ENCODE results near the gene PROX2.

PROX2 gene, protein sequence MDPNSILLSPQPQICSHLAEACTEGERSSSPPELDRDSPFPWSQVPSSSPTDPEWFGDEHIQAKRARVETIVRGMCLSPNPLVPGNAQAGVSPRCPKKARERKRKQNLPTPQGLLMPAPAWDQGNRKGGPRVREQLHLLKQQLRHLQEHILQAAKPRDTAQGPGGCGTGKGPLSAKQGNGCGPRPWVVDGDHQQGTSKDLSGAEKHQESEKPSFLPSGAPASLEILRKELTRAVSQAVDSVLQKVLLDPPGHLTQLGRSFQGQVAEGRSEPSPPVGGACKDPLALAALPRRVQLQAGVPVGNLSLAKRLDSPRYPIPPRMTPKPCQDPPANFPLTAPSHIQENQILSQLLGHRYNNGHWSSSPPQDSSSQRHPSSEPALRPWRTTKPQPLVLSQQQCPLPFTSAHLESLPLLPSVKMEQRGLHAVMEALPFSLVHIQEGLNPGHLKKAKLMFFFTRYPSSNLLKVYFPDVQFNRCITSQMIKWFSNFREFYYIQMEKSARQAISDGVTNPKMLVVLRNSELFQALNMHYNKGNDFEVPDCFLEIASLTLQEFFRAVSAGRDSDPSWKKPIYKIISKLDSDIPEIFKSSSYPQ

DNA sequence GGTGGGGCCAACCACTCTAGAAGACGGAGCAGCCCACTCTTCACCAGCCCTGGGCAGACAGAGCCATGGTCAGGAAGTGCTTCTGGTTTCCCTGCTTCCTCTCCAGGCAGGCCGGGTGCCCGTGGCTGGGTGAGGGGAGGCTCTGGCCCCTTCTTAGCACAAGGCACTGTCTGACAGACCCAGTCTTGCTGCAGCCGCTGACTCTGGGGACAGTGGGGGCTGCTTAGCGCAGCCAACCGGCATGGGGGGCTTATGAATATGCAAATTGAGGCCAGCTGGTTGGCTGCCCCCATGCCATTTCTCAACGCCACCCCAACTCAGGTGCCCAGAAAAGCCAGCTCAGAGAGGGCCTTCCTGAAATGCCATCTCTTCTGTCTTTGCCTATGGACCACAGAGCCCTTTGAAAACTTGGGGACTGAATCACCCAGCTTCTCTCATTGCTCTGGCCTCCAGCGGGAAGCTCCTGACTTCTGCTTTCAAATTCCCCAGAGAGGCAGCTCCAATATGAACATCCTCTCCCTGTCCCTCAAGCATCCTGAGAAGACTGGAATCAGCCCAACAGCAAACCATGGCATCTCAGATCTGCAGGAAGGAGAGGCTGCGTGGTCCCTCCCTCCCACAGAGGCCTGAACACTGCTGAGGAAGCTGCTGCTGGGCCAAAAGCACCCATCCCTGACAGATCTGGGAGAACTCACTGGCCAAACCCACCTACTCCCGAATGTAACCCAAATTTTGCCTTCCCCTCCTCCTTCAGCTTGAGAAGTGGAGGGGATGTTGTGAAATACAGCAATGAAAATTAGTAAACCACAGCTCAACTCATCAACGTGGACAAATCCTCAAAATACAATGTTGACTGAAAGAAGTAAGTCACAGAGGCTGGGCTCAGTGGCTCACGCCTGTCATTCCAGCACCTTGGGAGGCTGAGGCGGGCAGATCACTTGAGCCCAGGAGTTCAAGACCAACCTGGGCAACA lies at the start of gene PROX2:
TSS of gene PROX2 (minus strand) at position 205 of the 973 bp plus-strand sequence. CDS start 12,311 bp downstream, outside the sequence.
- no peak within 1 kb of the TSS for H3K4me3 ChIP-seq (ENCODE audit: low read depth in 1 of 2, low read length in 2 of 2)
- H3K9me3 ChIP-seq (ENCODE audit: insufficient read depth, low read length, severe bottlenecking): no peaks in the 10 kb centered on the region
- TF ChIP-seq, protein P1, sequence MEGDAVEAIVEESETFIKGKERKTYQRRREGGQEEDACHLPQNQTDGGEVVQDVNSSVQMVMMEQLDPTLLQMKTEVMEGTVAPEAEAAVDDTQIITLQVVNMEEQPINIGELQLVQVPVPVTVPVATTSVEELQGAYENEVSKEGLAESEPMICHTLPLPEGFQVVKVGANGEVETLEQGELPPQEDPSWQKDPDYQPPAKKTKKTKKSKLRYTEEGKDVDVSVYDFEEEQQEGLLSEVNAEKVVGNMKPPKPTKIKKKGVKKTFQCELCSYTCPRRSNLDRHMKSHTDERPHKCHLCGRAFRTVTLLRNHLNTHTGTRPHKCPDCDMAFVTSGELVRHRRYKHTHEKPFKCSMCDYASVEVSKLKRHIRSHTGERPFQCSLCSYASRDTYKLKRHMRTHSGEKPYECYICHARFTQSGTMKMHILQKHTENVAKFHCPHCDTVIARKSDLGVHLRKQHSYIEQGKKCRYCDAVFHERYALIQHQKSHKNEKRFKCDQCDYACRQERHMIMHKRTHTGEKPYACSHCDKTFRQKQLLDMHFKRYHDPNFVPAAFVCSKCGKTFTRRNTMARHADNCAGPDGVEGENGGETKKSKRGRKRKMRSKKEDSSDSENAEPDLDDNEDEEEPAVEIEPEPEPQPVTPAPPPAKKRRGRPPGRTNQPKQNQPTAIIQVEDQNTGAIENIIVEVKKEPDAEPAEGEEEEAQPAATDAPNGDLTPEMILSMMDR (IDR thresholded peaks at IDR 0.05; ENCODE audit: borderline replicate concordance, extremely low read depth, low read length, poor library complexity, severe bottlenecking): no peak
- TF ChIP-seq EZH2 (IDR thresholded peaks at IDR 0.05; ENCODE audit: borderline replicate concordance, low read depth, low read length, severe bottlenecking): no peak
- H3K4me2 ChIP-seq (ENCODE audit: insufficient read depth, low read length): no peak within 1 kb of the TSS
- peaks cover 4% of the 10 kb centered on the region for H3K79me2 ChIP-seq (ENCODE audit: insufficient read depth, low read length)
- peaks cover 9% of the 10 kb centered on the region for H3K4me1 ChIP-seq (ENCODE audit: insufficient read depth, low read length)
- H3K27ac ChIP-seq (ENCODE audit: low read length): no peak within 1 kb of the TSS
- H4K20me1 ChIP-seq (ENCODE audit: insufficient read depth, low read length): no peaks in the 10 kb centered on the region
- no peaks in the 10 kb centered on the region for H3K36me3 ChIP-seq (ENCODE audit: insufficient read depth, low read length)
- no peak within 1 kb of the TSS for H2AFZ ChIP-seq (ENCODE audit: low read depth, low read length)
- H3K27me3 ChIP-seq (ENCODE audit: insufficient read depth, low read length, poor library complexity): no peaks in the 10 kb centered on the region
- ATAC-seq (ENCODE audit: insufficient read depth, low read depth): peak; percentile 67
- DNase-seq: peak; percentile 11
- no peak within 1 kb of the TSS for H3K9ac ChIP-seq (ENCODE audit: low read depth, low read length)

DNA sequence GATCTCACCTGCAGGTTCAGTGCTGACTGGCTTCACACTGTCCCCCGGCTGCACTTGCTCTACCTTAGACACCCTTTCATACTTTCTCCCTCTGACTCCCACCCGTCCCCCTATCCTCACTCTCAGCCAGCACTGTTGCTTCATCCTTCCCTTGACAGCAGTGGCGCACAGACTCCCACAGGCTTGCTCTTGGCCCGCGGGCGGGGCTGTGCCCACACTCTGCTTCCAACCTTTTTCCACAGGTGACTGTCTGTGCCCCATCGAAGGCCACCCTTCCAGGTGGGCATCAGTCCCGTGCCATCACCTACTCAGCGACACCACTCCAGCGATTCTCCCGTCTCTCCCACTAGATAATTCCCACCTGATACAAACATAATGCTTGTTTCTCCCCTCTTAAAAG lies 48.1 kb upstream of the PROX2 start:
- H3K27me3 ChIP-seq (ENCODE audit: insufficient read depth, low read length, poor library complexity): no peaks in the 10 kb centered on the region
- no peak overlapping the region for H3K4me3 ChIP-seq (ENCODE audit: low read depth in 1 of 2, low read length in 2 of 2)
- no peaks in the 10 kb centered on the region for H4K20me1 ChIP-seq (ENCODE audit: insufficient read depth, low read length)
- H3K4me1 ChIP-seq (ENCODE audit: insufficient read depth, low read length): no peaks in the 10 kb centered on the region
- DNase-seq (no peak), ATAC-seq (ENCODE audit: insufficient read depth, low read depth) (no peak)
- TF ChIP-seq, protein P1 (IDR thresholded peaks at IDR 0.05; ENCODE audit: borderline replicate concordance, extremely low read depth, low read length, poor library complexity, severe bottlenecking): no peak
- no peak for TF ChIP-seq EZH2 (IDR thresholded peaks at IDR 0.05; ENCODE audit: borderline replicate concordance, low read depth, low read length, severe bottlenecking)
- H3K36me3 ChIP-seq (ENCODE audit: insufficient read depth, low read length): no peaks in the 10 kb centered on the region
- no peak overlapping the region for H2AFZ ChIP-seq (ENCODE audit: low read depth, low read length)
- H3K9ac ChIP-seq (ENCODE audit: low read depth, low read length): no peak overlapping the region
- no peaks in the 10 kb centered on the region for H3K9me3 ChIP-seq (ENCODE audit: insufficient read depth, low read length, severe bottlenecking)
- H3K27ac ChIP-seq (ENCODE audit: low read length): no peak overlapping the region
- H3K4me2 ChIP-seq (ENCODE audit: insufficient read depth, low read length): no peak overlapping the region
- no peaks in the 10 kb centered on the region for H3K79me2 ChIP-seq (ENCODE audit: insufficient read depth, low read length)

DNA sequence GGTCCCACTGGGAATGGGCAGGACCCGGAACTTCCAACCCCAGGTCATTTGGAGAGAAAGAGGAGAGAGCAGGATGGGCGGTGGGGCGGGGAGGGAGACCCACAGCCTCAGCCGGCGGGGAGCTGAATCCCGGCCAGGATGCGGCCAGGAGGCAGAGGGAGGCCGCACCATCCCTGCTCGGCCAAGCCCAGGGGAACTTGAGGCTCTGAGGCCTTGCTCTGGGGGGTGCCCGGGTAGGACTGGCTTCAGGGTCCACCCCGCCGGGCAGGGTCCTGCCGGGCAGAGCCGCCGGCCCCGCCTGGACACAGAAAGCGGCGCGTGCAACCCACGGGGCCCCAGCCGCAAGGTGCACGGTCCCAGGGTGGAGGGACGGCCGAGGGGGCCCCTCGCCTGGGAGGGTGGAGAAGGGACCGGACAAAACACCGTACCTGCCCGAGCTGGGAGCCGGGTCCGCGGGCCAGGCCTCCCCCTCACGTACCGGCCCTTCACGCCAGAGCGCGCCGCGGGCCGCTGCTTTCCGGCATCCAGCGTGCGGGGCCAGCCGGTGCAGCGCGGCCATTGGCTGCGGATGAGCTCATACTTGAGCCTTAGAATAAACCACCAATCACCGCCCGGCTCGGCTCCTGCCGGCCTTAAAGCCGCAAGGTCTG lies 46.9 kb upstream of the PROX2 start, which contains the start of gene RPS6KL1:
TSS of gene RPS6KL1 (minus strand) at position 509 of the 650 bp plus-strand sequence. CDS start 1,719 bp downstream, outside the sequence.
- DNase-seq (no peak), ATAC-seq (ENCODE audit: insufficient read depth, low read depth) (no peak)
- Histone ChIP-seq H2AFZ (ENCODE audit: low read depth, low read length) (no peak within 1 kb of the TSS), H3K9ac (ENCODE audit: low read depth, low read length) (no peak within 1 kb of the TSS), H3K79me2 (ENCODE audit: insufficient read depth, low read length) (no peaks in the 10 kb centered on the region), H3K4me3 (ENCODE audit: low read depth in 1 of 2, low read length in 2 of 2) (no peak within 1 kb of the TSS), H4K20me1 (ENCODE audit: insufficient read depth, low read length) (0 out of 2 replicates have a peak, but pooled peaks cover 4% of the 10 kb centered on the region), H3K36me3 (ENCODE audit: insufficient read depth, low read length) (no peaks in the 10 kb centered on the region), H3K4me1 (ENCODE audit: insufficient read depth, low read length) (no peaks in the 10 kb centered on the region), H3K27me3 (ENCODE audit: insufficient read depth, low read length, poor library complexity) (no peaks in the 10 kb centered on the region), H3K9me3 (ENCODE audit: insufficient read depth, low read length, severe bottlenecking) (no peaks in the 10 kb centered on the region), H3K4me2 (ENCODE audit: insufficient read depth, low read length) (no peak within 1 kb of the TSS), H3K27ac (ENCODE audit: low read length) (no peak within 1 kb of the TSS)
- TF ChIP-seq EZH2 (IDR thresholded peaks at IDR 0.05; ENCODE audit: borderline replicate concordance, low read depth, low read length, severe bottlenecking): no peak
